ENCODE measurements around the gene DCST2.
A peak's percentile ranks its signal among the peaks of the same experiment; 100 is the strongest.

The DCST2 gene

DNA sequence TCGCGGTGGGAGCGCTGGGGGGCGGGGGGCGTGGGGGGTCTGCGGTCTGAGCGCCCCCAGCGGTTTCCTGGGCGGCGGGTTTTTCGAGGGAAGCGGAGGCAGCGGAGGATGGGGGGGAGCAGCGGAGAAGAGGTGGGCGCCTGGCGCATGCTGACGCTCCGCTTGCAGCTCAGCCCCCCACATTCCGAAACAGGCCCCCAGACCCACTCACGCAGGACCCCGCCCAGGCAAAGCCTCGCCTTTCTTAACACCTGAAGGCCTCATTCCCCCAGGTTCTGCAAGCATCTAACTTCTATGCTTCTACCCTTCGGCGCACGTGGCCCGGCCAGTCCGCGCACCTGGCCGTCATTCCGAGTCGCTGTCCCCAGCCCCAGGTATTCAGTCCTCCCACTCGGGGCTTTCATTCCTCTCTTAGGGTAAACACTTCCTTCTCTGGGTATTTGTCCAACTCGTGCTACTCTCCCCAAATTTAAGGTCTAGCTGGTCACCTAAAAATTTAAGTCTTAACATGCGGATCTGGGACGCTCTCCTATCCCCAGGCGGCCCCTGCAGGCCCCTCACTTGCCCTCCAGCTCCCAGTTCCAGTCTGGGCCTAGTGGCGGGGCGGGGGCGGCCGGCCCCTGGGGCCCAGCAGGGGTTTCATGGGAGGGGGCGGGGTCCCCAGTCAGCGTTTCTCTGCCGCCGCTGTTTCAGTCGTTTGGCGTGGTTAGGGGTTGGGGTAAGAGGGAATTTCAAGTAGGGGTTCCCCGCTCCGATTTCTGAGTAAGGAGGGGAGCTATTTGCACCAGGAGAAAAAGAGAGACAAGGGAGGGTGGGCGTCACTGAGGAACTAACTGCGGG, 33.8 kb downstream of the DCST2 start:
- TF ChIP-seq, protein P1, sequence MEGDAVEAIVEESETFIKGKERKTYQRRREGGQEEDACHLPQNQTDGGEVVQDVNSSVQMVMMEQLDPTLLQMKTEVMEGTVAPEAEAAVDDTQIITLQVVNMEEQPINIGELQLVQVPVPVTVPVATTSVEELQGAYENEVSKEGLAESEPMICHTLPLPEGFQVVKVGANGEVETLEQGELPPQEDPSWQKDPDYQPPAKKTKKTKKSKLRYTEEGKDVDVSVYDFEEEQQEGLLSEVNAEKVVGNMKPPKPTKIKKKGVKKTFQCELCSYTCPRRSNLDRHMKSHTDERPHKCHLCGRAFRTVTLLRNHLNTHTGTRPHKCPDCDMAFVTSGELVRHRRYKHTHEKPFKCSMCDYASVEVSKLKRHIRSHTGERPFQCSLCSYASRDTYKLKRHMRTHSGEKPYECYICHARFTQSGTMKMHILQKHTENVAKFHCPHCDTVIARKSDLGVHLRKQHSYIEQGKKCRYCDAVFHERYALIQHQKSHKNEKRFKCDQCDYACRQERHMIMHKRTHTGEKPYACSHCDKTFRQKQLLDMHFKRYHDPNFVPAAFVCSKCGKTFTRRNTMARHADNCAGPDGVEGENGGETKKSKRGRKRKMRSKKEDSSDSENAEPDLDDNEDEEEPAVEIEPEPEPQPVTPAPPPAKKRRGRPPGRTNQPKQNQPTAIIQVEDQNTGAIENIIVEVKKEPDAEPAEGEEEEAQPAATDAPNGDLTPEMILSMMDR (IDR thresholded peaks at IDR 0.05; ENCODE audit: insufficient read depth, low read length): no peak
- TF ChIP-seq GABPA (IDR thresholded peaks at IDR 0.05; ENCODE audit: low read depth): no peak
- peak; percentile 48 for TF ChIP-seq REST (IDR thresholded peaks at IDR 0.05; ENCODE audit: insufficient replicate concordance, low read depth)
- peak; percentile 62 for TF ChIP-seq POLR2AphosphoS5 (IDR thresholded peaks at IDR 0.05; ENCODE audit: low read depth)
- 0 out of 2 replicates have a peak, but pooled peaks have one; percentile 1 for TF ChIP-seq SPI1 (IDR thresholded peaks at IDR 0.05; ENCODE audit: borderline replicate concordance, low read depth)
- H3K4me3 ChIP-seq (replicated peaks; ENCODE audit: insufficient read depth, low read length): peak overlapping the region; percentile 72
- H3K27me3 ChIP-seq (ENCODE audit: insufficient read depth, poor library complexity, severe bottlenecking): no peaks in the 10 kb centered on the region
- peak overlapping the region; percentile 88 for H3K27ac ChIP-seq (replicated peaks)
- DNase-seq (ENCODE audit: low read depth in 1 of 2, low spot score in 1 of 2): peak in 1 of 2 experiments; percentile 50

DNA sequence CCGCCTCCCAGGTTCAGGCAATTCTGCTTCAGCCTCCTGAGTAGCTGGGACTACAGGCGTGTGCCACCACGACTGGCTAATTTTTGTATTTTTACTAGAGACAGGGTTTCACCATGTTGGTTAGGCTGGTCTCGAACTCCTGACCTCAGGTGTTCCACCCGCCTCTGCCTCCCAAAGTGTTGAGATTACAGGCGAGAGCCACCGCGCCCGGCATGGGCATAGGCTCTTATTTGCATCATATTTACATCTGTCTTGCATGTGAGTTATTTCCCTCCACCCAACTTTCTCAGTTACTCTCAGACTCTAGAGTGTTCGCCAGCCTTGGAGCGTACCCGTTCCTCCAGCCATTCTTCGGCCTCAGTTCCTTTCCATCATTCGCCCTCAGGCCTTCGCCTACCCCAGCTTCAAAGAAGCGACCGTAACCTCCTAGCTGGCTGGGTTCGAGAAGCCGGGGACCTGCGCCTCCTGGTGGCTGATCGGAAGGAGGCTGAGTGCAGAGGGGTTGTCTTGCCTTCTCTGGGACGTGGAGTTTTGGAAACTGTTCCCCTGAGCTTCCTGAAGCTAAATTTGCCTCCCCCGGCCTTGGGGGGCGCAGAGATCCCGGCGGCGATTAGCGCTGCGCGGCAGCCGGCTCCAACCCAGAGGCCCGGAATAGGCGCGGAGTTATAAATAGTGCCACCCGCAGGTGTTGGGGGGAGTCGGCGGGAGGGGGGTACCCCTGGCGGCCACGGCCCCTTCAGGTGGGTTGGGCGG, 34.6 kb downstream of the DCST2 start:
- TF ChIP-seq SPI1 (IDR thresholded peaks at IDR 0.05; ENCODE audit: borderline replicate concordance, low read depth): no peak
- peak; percentile 42; the same call in 1 of the 2 replicates for TF ChIP-seq POLR2AphosphoS5 (IDR thresholded peaks at IDR 0.05; ENCODE audit: low read depth)
- TF ChIP-seq, protein P1 (IDR thresholded peaks at IDR 0.05; ENCODE audit: insufficient read depth, low read length): peak; percentile 91
- TF ChIP-seq REST (IDR thresholded peaks at IDR 0.05; ENCODE audit: insufficient replicate concordance, low read depth): no peak
- TF ChIP-seq GABPA (IDR thresholded peaks at IDR 0.05; ENCODE audit: low read depth): no peak
- H3K27me3 ChIP-seq (ENCODE audit: insufficient read depth, poor library complexity, severe bottlenecking): no peaks in the 10 kb centered on the region
- H3K27ac ChIP-seq (replicated peaks): peak overlapping the region; percentile 88
- peak overlapping the region; percentile 72 for H3K4me3 ChIP-seq (replicated peaks; ENCODE audit: insufficient read depth, low read length)
- peak; percentile 67 to 85 for DNase-seq (ENCODE audit: low read depth in 1 of 2, low spot score in 1 of 2)

DNA sequence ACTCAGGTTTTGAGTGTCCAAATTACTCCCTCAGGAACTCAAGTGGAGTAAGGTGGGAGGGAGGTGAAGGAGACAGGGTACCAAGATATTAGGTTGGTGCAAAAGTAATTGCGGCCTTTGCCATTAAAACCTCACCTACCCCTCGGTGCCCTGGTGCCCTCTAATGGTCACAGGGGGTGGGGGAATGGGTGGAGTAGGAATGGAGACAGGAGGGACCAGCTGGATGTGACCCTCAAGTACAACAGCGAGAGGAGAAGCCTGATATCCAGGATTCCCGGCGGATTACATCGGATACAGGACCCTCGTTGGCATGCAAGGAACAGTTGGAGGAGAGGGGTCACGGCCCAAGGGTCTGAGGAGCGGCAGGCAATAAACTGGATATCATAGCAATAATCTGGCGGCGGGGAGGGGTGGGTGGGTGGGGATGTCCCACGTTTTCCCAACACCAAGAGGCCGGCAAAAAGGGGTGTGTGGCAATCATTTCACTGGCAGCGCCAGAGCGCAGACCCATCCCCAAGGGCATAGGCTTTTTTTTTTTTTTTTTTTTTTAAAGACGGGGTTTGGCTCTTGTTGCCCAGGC, 35.3 kb downstream of the DCST2 start:
- no peak overlapping the region for H3K27ac ChIP-seq (replicated peaks)
- H3K4me3 ChIP-seq (replicated peaks; ENCODE audit: insufficient read depth, low read length): no peak overlapping the region
- DNase-seq (ENCODE audit: low read depth in 1 of 2, low spot score in 1 of 2): no peak
- TF ChIP-seq, protein P1 (IDR thresholded peaks at IDR 0.05; ENCODE audit: insufficient read depth, low read length): peak; percentile 4
- TF ChIP-seq GABPA (IDR thresholded peaks at IDR 0.05; ENCODE audit: low read depth): no peak
- no peaks in the 10 kb centered on the region for H3K27me3 ChIP-seq (ENCODE audit: insufficient read depth, poor library complexity, severe bottlenecking)
